Superior temporal gyrus (tissue), 1 donor: ENCODE measurements around the gene INPP5A.

Source experiments
- DNase-seq: peaks from one replicate; pipeline ENCODE4 v3.0.0-alpha.2; 2016; ENCODE audit errors: extremely low spot score

Gene INPP5A

GRCh38 chr10:132611986-132612385 lies 74.4 kb downstream of the INPP5A start:
- no peak for DNase-seq

DNA sequence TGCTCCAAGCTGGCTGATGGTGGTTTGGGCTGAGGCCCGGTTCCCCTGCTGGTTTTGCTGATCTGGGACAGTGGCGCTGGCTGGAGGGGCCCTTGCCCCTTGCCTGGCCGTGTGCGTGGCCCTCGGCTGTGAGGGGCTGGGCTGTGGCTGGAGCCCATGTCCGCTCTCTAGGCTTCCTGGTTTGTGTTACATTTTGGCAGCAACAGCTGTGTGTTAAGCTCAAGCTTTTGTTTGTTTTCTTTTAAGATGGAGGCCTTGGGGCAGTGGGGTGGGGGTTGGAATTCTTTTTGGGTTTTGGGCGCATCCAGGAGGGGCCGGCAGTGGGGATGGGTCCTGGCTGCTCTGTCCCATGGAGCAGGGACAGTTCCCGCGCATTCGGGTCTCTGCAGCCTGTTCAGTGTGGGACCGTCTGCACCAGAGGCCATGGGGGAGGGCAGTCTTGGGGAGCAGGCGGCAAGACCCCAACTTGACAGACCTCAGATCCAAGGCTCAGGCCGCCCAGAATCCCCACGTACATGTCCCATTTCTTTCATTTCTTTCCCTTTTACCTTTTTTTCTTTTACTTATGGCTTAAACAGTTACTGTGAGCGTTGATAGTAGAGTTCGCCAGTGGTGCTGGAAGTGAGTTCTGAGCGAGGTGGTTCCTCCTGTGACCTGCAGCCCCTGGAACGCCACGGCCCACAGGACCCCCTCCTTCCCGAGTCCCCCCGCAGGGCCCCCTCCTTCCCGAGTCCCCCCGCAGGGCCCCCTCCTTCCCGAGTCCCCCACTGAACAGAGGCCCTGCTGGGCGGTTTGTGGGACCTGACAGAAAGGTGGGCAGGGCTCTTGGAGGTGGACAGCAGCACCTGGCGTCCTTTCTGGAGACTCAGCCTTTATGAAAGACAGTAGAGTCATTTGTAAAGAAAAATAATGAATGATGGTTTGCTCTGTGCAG lies 75.3 kb downstream of the INPP5A start:
- DNase-seq = no peak

DNA sequence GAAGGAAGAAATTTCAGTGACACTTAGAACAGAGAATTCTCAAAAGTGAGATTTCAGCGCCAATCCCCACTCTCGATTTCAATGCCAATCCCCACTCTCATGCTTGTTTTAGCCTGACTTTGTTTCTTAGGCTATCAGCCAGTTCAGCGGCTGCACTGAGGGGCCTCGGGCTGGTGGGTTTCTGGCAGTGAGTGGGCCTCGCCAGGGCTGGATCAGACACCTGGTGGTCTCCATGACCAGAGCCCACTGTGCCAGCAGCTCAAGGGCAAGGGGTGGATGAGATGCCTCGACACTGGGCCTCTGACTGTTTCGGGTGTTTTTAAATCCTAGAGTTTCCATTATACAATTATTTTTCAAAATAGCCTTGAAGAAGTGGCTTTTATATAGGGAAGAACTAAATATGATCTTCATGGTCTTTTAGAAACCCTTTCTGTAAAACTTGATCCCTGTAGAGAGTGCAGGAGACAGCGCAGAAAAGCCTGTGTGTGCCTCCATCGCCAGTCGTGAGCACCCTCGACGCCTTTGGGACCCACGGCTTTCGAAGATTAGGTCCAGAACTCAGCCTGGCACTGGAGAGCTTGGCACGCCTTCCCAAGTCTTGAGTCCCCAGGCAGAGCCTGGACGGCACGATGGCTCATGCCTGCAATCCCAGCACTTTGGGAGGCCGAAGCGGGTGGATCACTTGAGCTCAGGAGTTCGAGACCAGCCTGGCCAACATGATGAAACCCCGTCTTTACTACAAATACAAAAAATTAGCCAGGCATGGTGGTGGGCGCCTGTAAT lies 76.2 kb downstream of the INPP5A start:
- no peak for DNase-seq

- DNase-seq = no peak
These were observed 77.1 kb downstream of the INPP5A start for GRCh38 chr10:132614431-132615340.

DNA sequence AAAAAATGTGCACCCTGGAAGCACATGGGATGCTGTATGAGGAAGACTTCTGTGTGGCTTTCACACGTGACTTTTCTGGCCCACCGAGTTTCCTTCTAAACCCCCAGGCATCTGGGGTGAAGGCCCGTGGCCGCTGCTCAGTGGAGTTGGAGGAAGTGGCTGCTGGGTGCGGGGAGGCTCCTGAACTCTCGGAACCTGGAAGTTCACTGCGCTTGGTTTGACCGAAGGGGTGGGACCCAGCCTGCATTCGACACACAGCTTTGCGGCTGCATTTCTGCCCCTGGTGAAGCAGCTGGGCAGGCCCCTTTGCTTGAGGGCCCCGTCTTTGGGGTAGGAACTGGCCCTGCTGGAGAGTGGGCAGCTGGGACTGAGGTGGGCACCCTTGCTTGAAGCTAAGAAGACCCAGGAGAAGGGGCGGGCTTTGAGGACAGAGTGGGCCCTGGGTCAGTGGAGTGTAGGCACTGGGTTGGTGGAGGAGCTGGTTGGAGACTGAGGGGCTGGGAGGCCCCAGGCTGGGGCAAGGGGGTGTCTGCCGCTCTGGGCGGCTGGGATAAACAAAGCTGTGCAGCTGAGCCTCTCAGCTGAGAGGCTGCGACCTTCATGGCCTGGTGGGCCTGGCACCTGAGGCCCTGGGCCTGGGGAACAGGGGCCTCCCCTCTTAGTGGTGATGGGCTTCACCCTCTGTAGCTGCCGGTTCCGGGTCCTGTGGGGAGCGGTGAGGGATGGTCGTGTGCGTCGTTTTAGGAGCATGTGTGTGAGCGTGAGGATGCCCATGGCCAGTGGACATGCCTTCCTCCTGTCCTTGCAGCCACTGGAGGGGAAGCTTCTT lies 78.0 kb downstream of the INPP5A start:
- no peak for DNase-seq

GRCh38 chr10:132616170-132616995 lies 78.8 kb downstream of the INPP5A start:
- DNase-seq = no peak

- no peak for DNase-seq
These were observed 79.6 kb downstream of the INPP5A start for GRCh38 chr10:132616996-132617736.

GRCh38 chr10:132617737-132618052 lies 80.1 kb downstream of the INPP5A start:
- no peak for DNase-seq

GRCh38 chr10:132618158-132618919 lies 80.8 kb downstream of the INPP5A start:
- DNase-seq = no peak

DNA sequence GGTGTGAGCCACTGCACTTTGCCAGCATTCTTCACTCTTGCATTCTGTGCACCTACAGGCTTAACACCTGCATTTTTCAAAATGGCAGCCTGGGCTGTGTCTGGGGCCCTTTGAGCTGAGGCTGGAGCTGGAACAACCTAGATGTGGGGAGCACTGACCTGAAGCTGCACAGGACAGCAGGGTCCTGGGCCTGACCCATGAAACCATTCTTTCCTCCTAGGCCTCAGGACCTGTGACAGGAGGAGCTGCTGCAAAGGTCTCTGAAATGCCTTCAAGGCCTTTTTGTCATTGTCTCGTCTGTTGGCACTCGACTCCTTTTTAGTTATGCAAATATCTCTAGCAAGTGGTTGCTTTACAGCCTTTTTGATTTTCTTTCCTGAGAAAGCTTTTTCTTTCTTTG lies 82.3 kb downstream of the INPP5A start:
- no peak for DNase-seq

GRCh38 chr10:132624061-132624846 lies 86.7 kb downstream of the INPP5A start:
- no peak for DNase-seq

DNA sequence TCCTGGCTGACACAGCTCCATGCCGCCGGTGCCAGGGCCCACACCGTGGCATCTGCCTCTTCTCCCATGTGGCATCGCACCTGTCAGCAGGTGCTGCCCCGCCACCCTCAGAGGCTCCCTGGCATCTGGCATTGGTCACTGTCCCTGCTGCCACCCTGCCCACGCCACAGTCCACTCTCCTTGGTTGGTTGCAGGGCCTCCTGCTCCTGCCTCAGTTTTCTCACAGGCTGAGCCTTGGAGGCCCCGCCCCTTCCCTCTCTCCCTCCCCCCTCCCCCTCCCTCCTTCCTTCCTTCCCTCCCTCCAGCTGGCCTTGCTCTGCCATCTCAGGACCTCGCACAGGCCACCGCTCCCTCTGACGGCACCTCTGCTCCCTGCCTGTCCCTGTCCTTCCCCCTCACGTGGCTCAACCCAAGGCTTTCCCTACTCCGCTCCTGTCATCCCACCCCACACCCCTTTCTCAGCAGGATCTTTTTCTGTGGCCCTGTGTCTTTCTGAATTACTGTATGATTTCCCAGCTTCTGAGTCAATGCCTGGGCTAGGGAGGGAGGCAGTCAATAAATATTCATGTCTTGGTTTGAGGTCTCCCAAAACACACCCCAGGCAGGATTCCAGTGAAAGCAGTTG lies 87.4 kb downstream of the INPP5A start:
- DNase-seq = no peak

- no peak for DNase-seq
These were observed 88.6 kb downstream of the INPP5A start for GRCh38 chr10:132626019-132626760.

GRCh38 chr10:132626761-132627665 lies 89.4 kb downstream of the INPP5A start:
- DNase-seq = no peak

DNA sequence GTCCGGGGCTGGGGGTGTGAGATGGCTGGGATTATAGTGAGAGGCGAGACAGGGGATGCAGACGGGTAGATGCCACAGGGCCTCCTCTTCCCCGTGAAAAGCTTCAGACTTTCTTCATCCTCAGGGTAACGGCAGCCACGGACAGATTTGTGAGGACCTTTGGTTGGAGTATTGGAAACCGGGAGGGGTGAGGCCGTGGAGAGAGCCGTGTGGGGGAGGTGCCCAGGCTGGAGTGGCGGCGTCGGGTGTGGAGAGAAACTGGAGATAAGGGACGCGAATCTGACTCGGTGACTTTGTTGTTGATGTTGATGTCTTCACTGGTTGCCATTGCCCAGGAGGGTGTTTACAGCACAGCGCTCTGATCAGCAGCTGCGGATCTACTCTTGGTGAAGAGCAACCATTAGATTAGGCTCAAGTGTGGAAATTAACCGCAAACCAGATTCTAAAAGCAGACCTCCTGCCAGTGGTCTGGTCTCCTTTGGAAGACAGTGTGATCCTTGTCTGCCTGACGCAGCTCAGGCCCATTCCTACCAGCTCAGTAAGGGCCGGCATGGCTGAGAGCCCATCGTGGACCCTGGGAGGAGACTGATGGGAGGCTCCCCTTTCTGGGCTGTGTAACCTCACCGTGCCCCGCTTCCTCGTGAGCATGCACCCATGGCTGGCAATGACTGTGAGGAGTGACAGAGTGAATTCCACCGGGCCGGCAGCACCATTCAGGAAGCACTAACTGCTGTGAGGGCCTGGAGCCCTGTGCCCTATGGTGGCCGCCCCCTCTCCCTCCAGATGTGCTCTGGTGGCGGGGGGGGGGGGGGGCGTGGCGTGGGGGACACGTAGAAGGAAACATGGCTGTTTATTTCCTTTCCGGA lies 90.3 kb downstream of the INPP5A start:
- DNase-seq = no peak
